M059J (cell line): Measurements from ENCODE around the gene PTCH1. TPM values are rescaled to one million over a fixed set of nuclear protein-coding genes. Genes with fewer than 3 reads are reported as not detected.
A peak's percentile ranks its signal among the peaks of the same experiment; 100 is the strongest.

Source experiments
- DNase-seq: peaks from one replicate; pipeline ENCODE4 v3.0.0-alpha.2; 2012; ENCODE audit warnings: low read depth
- total RNA-seq: library from RNA; depleted of rRNA; stranded (reverse); fragments of >200 nt; shearing (Covaris generic); gene quantifications from 2 replicates; pipeline ENCODE4 v1.2.3, GENCODE V29; 2014

PTCH1 gene
- total RNA-seq, 1 experiment from 2014 or later: 3.3 TPM

GRCh38 chr9:95465115-95465514 is 51.7 kb downstream of the PTCH1 start:
- DNase-seq: no peak

DNA sequence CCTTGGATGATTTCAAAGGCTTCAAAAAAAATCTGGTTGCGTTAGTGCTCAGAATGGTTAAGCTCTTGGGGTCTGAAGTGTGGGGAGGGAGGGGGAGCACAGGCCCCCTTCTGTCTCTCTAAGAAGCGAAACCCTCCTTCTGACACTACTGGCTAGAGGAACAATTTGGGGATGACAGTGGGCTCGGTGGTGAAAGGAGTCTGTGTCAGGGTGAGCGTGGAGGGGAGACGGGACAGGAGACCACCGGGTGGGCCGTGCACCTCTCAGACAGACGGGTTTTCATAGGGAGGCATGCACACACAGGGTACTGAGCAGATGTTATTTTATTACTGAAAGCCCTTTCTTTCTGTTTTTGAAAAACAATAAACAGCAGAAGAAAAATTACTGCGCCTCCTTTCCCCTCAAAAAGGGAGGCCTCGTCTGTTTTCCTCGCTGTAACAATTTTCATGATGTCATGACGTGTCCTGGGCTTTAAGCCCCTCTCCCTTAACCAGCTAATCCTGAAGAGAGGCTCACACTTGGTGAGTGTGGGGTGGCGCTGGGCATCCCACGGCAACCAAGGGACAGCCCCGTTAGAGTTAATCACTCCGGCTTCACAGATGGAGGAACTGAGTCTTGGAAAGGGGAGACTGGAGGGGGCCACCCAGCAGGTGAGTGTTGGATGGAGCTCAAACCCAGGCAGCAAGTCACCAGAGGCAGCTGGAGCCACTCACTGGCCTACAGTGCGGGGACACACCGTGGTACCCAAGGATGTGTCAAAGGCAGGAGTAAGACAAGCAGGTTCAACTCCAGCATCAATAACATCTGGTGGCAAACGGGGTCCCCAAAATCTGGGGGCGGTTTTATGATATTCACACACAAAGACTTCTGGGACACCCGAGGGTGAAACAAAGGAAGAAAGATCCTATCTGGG is 53.4 kb downstream of the PTCH1 start:
- DNase-seq: no peak

GRCh38 chr9:95462249-95463147 is 54.3 kb downstream of the PTCH1 start:
- peak; percentile 90 for DNase-seq

GRCh38 chr9:95461448-95462248 is 55.1 kb downstream of the PTCH1 start:
- no peak for DNase-seq

DNA sequence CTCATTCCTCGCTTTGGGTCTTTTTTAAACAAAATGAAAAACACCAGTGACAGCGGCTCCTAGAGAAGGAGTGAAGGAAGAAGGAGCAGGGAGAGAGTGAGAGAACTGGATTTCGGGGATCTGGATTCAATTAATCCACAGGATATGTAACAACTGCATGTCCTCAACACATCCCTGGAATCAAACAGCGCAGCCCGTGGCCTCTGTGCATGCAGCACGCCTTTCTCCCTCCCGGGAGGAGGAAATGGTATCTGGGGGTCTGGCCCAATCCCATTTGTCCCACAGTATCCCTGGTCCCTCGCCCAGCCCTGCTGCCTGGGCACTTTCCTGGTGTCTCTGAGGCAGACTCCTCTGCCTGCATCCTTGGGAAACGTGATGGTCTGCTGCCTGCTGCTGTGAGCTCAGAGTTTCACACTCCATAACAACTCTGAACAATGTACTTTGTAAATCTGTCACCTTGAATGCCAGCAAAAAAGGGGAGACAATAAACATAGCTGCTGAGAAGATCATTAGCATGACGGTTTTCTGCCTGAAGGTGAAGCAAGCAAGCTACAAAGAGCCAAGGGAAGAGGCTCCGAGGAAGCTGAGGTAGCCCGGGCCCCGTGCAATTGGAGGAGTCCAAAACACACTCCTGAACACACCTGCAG is 56.1 kb downstream of the PTCH1 start:
- DNase-seq: no peak

DNA sequence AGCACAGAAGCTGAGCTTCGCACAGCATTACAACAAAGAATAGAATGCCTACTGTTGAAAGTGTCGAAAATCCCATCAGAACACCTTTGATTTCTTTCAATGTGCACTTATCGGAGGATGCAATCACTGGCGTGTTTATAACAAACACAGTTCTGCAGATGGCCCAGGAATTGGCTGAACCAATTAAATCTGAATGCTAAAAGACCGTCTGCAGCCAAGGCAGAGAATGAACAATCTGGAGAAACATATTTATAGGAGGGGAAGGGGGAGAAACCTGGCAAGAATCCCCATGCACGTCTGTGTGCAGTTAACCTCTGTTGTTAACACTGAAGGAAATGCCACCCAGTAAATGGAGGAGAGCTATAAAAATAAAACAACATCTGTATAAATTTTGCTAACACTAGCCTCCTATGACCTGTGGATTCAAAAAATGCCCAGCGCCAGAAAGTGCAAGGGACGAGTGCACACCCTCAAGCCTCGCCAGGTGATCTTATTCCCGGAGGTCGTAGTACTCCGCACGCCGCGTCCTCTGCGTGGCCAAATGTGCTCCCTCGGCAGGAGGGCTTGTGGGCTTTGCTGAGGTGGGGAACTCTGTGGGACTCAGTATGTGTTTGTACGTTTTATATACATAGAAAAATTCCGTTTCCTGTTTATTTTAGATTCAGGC is 56.8 kb downstream of the PTCH1 start:
- DNase-seq: no peak

GRCh38 chr9:95459178-95459577 is 57.6 kb downstream of the PTCH1 start:
- no peak for DNase-seq

- DNase-seq: no peak
These were observed 58.1 kb downstream of the PTCH1 start for GRCh38 chr9:95458666-95459065.

- DNase-seq: no peak
These were observed 59.0 kb downstream of the PTCH1 start for GRCh38 chr9:95457769-95458168.

DNA sequence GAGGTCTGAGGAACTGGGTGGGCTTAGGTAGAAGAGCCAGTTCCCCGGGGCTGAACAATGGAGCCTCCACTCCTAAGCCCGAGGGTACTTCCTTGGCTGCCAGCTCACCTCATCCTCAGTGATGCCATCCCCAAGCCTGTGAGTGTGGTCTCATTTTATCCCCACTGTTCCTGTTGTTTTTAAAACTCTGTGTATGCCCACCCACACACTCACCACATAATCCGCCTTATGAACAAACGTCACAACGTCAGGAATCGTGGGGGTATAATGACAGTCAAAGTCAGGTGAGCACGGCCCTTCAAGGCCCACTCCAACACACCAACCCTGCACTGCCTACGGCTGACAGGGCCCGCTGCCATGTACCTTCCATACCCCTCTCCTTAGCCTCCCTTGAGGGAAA is 61.1 kb downstream of the PTCH1 start:
- no peak for DNase-seq

DNA sequence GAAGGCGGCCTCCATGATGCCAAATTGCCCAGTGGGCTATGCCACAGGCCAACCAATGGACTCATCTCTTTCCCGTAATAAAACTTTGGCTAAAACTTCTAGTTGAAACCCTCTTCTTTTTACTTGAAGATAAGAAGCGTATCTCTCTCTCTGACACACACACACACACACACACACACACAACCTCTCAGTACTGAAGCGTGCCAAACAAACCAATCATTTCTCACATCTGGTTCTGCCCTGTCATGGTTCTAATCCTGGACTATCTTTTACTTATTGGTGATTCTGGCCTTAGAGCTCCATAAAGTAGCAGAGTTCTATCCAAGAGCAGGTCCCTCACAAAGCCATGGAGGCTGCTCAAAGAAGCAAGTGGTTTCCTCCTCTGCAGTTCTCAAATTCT is 64.6 kb downstream of the PTCH1 start:
- no peak for DNase-seq

GRCh38 chr9:95451065-95451426 is 65.7 kb downstream of the PTCH1 start:
- DNase-seq: no peak

- no peak for DNase-seq
These were observed 66.4 kb downstream of the PTCH1 start for GRCh38 chr9:95450171-95451064.

GRCh38 chr9:95449016-95449415 is 67.8 kb downstream of the PTCH1 start:
- no peak for DNase-seq

DNA sequence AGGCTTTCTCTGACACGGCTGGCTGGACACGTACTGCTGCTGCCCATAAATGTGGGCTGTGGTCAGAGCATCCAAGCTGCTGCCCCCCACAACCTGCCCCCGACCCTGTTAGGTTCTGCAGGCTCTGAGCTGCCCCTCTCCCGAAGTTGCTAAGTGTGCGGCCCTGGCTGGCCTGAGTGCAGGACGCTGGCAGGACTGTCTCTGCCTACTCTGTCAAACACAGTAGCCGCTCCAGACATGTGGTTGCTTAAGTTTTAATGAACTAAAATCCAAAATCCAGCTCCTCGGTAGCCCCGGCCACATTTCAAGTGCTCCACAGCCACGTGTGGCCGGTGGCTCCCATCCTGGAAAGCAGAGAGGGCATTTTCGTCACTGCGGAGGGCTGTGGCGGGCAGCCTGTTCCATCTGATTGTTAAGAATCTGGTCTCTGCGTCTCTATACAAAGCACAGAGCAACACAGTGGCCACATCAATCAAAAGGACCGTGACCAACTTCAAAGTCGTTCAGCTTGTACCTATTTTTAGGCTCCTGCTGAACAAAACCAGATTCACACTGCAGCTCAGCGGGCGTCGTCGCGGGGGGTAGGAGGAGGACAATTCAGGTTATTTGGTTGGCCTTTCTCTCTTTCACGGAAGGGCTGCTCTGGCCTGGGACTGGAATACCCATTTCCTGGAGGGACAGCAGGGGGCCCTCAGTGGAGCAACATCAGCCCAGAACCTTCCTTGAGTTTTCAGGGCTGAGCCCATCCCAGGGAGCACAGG is 68.9 kb downstream of the PTCH1 start:
- DNase-seq: no peak

DNA sequence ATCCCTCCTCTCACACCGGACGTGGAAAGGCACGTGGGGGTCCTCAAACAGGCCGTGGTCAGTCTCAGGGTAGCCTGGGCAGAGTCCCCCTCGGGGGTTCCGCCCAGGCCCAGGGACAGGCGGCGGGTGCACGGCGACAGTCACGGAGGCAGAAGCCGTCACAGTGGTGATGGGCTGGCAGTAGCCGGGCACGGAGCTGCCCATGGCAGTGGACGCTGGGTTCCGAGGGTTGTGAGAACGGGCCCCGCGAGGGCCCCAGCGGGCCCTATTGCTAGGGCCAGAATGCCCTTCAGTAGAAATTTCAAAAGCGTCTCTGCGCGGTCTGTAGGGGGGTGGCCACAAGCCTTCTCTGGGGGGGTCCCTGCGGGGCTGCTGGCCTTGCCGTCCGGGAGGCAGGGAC is 69.8 kb downstream of the PTCH1 start:
- no peak for DNase-seq

- no peak for DNase-seq
These were observed 70.5 kb downstream of the PTCH1 start for GRCh38 chr9:95446259-95446658.

- no peak for DNase-seq
These were observed 72.6 kb downstream of the PTCH1 start for GRCh38 chr9:95444160-95444559.

DNA sequence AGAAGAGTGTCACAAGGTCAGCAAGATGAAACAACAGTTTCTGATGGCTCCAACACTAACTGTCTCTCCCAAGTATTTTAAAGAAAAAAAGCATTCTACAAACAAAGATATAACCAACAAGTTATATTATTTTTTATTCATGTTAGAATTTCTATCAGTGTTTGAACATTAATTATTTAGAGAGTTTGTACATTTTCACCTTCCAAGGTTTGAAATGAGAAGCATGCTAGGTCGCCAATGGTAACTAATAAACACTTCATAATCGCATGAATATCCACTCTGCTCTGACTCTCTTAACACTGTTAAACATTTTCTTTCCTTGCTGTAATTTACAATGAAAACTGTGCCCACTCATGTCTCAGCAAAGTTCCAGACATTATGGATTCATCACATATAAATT is 73.5 kb downstream of the PTCH1 start:
- DNase-seq: no peak
